Liver (tissue), 3 donors: Measurements from ENCODE around the gene DUSP3.

Source experiments
- ATF3 ChIP-seq: IDR thresholded peaks from 2 replicates; pipeline ENCODE4 v1.6.1; 2016; ENCODE audit warnings: antibody characterized with exemption
- CTCF ChIP-seq: fragments of 150-350 bp; IDR thresholded peaks from 2 replicates; pipeline ENCODE4 v1.5.1; 2017; ENCODE audit warnings: improper control_type of control experiment, low read depth, low read length; ENCODE audit not compliant: missing input control
- EGR1 ChIP-seq, 2 donors: IDR thresholded peaks; 2 replicates each; pipeline ENCODE4 v1.6.1; 2016 to 2018; ENCODE audit warnings: antibody characterized with exemption in 2 of 2, low read depth in 2 of 2
- GABPA ChIP-seq, 2 donors: IDR thresholded peaks in 1 of 2; conservative IDR thresholded peaks in 1 of 2; 2 replicates each; pipeline ENCODE4 v1.6.1; 2016; ENCODE audit warnings: antibody characterized with exemption in 2 of 2, mild to moderate bottlenecking in 1 of 2, moderate library complexity in 1 of 2
- HNF4A ChIP-seq, 2 donors: conservative IDR thresholded peaks; 2 replicates each; pipeline ENCODE4 v1.6.1; 2016; ENCODE audit warnings: antibody characterized with exemption in 2 of 2, mild to moderate bottlenecking in 2 of 2
- MAX ChIP-seq: IDR thresholded peaks from 2 replicates; pipeline ENCODE4 v1.6.1; 2016; ENCODE audit warnings: antibody characterized with exemption
- NR2F2 ChIP-seq: IDR thresholded peaks from 2 replicates; pipeline ENCODE4 v1.6.1; 2016; ENCODE audit warnings: antibody characterized with exemption
- RAD21 ChIP-seq, 2 donors: IDR thresholded peaks; 2 replicates each; pipeline ENCODE4 v1.6.1; 2016; ENCODE audit warnings: antibody characterized with exemption in 2 of 2, mild to moderate bottlenecking in 2 of 2
- REST ChIP-seq: IDR thresholded peaks from 2 replicates; pipeline ENCODE4 v1.6.1; 2016; ENCODE audit warnings: antibody characterized with exemption, mild to moderate bottlenecking
- RXRA ChIP-seq, 2 donors: IDR thresholded peaks; 2 replicates each; pipeline ENCODE4 v1.6.1; 2017 to 2018; ENCODE audit warnings: antibody characterized with exemption in 2 of 2, mild to moderate bottlenecking in 1 of 2
- TAF1 ChIP-seq: conservative IDR thresholded peaks from 2 replicates; pipeline ENCODE4 v1.6.1; 2016; ENCODE audit warnings: antibody characterized with exemption, mild to moderate bottlenecking
- ZBTB33 ChIP-seq: IDR thresholded peaks from 2 replicates; pipeline ENCODE4 v1.6.1; 2016; ENCODE audit warnings: antibody characterized with exemption
- donor health status: healthy.
- donor health status: healthy.

GRCh38 chr17:43787728-43788127 lies 9.0 kb upstream of the DUSP3 start:
- TF ChIP-seq CTCF, result no peak
- no peak for TF ChIP-seq ATF3
- TF ChIP-seq REST, result no peak
- no peak for TF ChIP-seq RAD21 (IDR thresholded peaks at IDR 0.05)
- TF ChIP-seq EGR1 (IDR thresholded peaks at IDR 0.05; ENCODE audit: low read depth in 2 of 2), result no peak
- TF ChIP-seq ZBTB33, result no peak
- TF ChIP-seq MAX, result no peak
- TF ChIP-seq NR2F2, result no peak
- TF ChIP-seq HNF4A (conservative IDR thresholded peaks at IDR 0.05), result no peak
- TF ChIP-seq GABPA (IDR thresholded peaks at IDR 0.05 in 1 of 2, conservative IDR thresholded peaks at IDR 0.05 in 1 of 2), result no peak
- TF ChIP-seq RXRA (IDR thresholded peaks at IDR 0.05), result no peak
- no peak for TF ChIP-seq TAF1
